HUES64 (cell line): ENCODE results near the gene TTC33.
"Not testable (repeated sequence)": the region's sequence is repeated elsewhere in the genome, so short reads cannot be mapped to it uniquely, and the experiment has no call there.

Source experiments
- H3K27ac ChIP-seq: 2 replicates; pipeline ENCODE4 v1.7.0; 2013; ENCODE audit warnings: low read depth, low read length, inconsistent platforms
- H3K27me3 ChIP-seq: 2 replicates; pipeline ENCODE4 v1.6.1; 2013; ENCODE audit warnings: mild to moderate bottlenecking, low read length; ENCODE audit not compliant: insufficient read depth
- H3K36me3 ChIP-seq: 2 replicates; pipeline ENCODE4 v1.6.1; 2013; ENCODE audit warnings: mild to moderate bottlenecking, low read length; ENCODE audit not compliant: insufficient read depth
- H3K4me1 ChIP-seq: 2 replicates; pipeline ENCODE4 v1.6.1; 2013; ENCODE audit warnings: mild to moderate bottlenecking, low read length, moderate library complexity; ENCODE audit not compliant: insufficient read depth
- H3K4me3 ChIP-seq: 2 replicates; pipeline ENCODE4 v1.5.1; 2013; ENCODE audit warnings: mild to moderate bottlenecking, low read length, moderate library complexity
- H3K9ac ChIP-seq: 2 replicates; pipeline ENCODE4 v1.6.1; 2013; ENCODE audit warnings: mild to moderate bottlenecking, low read depth, low read length
- H3K9me3 ChIP-seq: 2 replicates; pipeline ENCODE4 v1.6.1; 2013; ENCODE audit warnings: low read depth, low read length; ENCODE audit not compliant: insufficient read depth
- WGBS: fragments of 150-250, 120-280 bp; methylation state at CpG from one replicate; pipeline ENCODE4 v1.1.7; 2013; ENCODE audit warnings: missing lambda C conversion rate; 5-methylcytosine and 5-hydroxymethylcytosine counted together

The TTC33 gene

DNA sequence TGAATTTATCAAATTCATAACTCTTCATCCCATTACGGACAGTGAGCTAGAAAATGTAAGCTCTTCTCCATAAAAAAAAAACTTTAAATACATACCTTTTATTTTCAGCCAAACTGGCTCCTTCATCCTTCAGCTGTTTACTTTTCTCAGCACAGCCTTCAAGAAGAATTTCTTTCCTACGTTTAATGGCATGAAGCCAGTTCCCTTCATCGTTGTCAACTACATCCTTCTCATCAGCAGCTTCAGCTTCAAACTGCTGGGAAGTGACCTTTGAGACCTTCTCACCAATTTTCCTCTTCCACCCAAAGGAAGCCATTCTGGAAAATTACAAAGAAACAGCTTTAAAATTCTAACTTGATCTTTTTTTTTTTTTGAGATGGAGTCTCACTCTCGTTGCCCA is 9.1 kb downstream of the TTC33 start:
- Histone ChIP-seq H3K9me3 (no peaks in the 10 kb centered on the region), H3K27me3 (no peaks in the 10 kb centered on the region)
- WGBS: 93% methylated on average over 4 of the region's 4 CpGs

DNA sequence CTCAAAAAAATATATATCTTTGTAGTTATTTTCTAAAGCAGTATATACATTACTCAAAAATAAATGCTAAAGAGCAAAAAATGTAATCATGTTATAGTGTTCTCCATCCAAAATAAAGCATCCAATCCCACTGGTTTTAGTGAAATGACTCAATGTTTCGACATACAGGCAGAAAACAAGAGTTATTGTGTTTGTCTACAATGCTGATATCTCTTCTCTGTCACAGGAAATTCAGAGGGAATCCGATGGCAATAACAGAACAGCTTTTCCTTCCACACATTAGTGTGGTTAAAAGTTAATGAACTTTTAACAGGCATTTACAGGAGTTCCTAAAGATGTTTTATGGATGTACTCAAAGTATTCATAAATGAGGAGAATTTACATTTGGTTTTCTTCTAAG is 12.0 kb downstream of the TTC33 start:
- Histone ChIP-seq H3K9ac (no peak overlapping the region), H3K4me1 (no peaks in the 10 kb centered on the region), H3K27ac (no peak overlapping the region), H3K9me3 (no peaks in the 10 kb centered on the region), H3K36me3 (peaks cover 4% of the 10 kb centered on the region), H3K27me3 (no peaks in the 10 kb centered on the region), H3K4me3 (no peak overlapping the region)
- 100% methylated on average over 1 of the region's 2 CpGs for WGBS

More for the DNA sequence above, 9.1 kb downstream of the TTC33 start:
- Histone ChIP-seq H3K9ac (no peak overlapping the region), H3K4me3 (no peak overlapping the region), H3K36me3 (peaks cover 4% of the 10 kb centered on the region), H3K4me1 (no peaks in the 10 kb centered on the region), H3K27ac (no peak overlapping the region)

DNA sequence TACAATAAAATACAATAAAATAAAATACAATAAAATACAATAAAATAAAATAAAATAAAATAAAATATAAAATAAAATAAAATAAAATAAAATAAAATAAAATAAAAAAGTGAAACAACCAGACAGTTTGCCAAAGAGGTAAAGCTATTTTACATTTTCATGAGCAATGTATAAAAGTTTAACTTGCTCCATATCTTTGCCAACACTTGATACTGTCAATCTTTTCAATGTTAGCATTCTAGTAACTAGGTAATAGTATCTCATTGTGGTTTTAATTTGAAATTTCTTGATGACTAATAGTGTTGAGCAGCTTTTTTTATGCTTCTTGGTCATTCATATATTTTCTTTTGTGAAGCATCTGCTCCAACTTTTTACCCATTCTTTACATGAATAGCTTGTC is 17.3 kb downstream of the TTC33 start:
- H3K9me3 ChIP-seq: no peaks in the 10 kb centered on the region
- no peaks in the 10 kb centered on the region for H3K27me3 ChIP-seq
- H3K9ac ChIP-seq: no peak overlapping the region
- H3K4me3 ChIP-seq: no peak overlapping the region
- no peaks in the 10 kb centered on the region; the same call in 1 of the 2 replicates for H3K36me3 ChIP-seq
- no peak overlapping the region for H3K27ac ChIP-seq
- H3K4me1 ChIP-seq: no peaks in the 10 kb centered on the region; the same call in 1 of the 2 replicates

DNA sequence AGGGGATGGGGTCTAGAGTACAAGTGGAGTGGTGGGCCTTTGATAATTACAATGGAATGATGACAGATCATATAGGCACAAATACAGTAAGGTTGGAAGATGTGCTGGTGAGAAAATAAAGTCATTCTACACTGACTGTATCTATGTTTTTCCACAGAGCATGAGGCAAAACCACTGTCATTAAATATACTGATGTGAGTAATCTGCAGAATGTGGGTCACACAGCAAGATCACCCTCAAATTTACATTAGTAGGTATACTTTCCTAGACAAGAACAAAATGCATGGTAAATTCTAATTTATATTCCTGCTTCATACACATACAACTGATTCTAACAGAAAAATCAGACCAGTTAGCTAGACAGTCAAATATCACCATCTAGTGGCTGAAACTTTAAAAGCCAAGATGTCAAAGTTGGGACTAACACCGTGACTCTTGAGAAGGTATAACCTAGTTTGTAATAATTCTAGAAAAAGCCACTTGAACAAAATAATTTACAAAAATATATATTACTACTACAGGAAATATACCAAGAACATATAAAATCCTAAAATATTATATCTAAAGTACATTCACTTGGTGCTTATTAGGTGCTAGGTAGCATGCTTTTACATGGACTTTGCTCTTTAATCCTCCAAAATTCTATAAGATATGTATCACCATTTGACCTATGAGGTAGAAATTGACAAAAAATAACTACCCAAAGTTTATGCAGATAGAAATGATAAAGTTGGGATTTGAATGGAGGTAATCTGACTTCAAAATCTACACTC is 19.5 kb downstream of the TTC33 start:
- H3K9me3 ChIP-seq: no peaks in the 10 kb centered on the region
- no peak overlapping the region for H3K4me3 ChIP-seq
- no peak overlapping the region for H3K9ac ChIP-seq
- no peaks in the 10 kb centered on the region for H3K27me3 ChIP-seq
- WGBS: no CpG with 5 or more reads among the region's 1 CpG
- H3K4me1 ChIP-seq: no peaks in the 10 kb centered on the region; the same call in 1 of the 2 replicates
- H3K27ac ChIP-seq: no peak overlapping the region
- H3K36me3 ChIP-seq: no peaks in the 10 kb centered on the region; the same call in 1 of the 2 replicates

DNA sequence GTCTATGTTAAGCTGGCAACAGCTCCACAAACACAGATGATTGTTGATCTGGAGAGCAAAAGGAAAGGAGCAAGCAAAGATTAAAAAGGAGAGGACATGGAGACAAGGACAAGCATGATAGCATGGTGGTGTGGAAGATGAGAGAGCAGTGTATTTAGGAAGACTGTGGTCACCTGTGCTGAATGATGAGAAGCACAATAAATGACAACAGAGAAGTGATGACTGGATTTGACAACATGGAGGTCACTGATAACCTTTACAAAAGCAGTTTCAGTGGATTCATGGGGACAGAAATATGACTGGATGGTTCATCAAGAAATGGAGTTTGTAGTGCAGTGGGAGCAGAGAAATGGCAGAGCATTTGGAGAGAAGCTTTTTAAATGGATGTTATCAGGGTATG is 20.2 kb downstream of the TTC33 start:
- H3K4me1 ChIP-seq: no peaks in the 10 kb centered on the region; the same call in 1 of the 2 replicates
- no peak overlapping the region for H3K4me3 ChIP-seq
- H3K27ac ChIP-seq: no peak overlapping the region
- H3K9ac ChIP-seq: no peak overlapping the region
- no peaks in the 10 kb centered on the region for H3K36me3 ChIP-seq
- no peaks in the 10 kb centered on the region for H3K9me3 ChIP-seq
- H3K27me3 ChIP-seq: no peaks in the 10 kb centered on the region

DNA sequence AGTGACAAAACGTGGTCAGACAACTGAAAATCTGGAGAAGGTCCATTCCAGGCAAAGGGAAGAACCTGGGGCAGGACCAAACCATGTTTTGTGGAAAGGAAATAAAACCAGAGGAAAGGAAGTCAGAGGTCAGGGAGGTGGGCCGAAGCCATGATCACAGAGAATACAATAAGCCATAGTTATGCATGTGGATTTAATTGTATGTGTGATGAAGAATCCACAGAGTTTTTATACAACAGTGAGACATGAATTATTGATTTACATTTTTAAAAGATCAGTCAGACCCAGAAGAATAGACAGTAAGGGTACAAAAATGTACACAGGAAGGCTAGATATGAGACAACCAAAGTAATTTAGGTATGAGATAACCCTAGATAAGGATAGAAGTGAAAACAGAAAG is 20.8 kb downstream of the TTC33 start:
- 86% methylated on average over 2 of the region's 2 CpGs for WGBS
- no peak overlapping the region for H3K4me3 ChIP-seq
- no peaks in the 10 kb centered on the region for H3K9me3 ChIP-seq
- no peaks in the 10 kb centered on the region for H3K27me3 ChIP-seq
- no peaks in the 10 kb centered on the region; the same call in 1 of the 2 replicates for H3K4me1 ChIP-seq
- H3K9ac ChIP-seq: no peak overlapping the region
- no peak overlapping the region for H3K27ac ChIP-seq
- no peaks in the 10 kb centered on the region for H3K36me3 ChIP-seq

DNA sequence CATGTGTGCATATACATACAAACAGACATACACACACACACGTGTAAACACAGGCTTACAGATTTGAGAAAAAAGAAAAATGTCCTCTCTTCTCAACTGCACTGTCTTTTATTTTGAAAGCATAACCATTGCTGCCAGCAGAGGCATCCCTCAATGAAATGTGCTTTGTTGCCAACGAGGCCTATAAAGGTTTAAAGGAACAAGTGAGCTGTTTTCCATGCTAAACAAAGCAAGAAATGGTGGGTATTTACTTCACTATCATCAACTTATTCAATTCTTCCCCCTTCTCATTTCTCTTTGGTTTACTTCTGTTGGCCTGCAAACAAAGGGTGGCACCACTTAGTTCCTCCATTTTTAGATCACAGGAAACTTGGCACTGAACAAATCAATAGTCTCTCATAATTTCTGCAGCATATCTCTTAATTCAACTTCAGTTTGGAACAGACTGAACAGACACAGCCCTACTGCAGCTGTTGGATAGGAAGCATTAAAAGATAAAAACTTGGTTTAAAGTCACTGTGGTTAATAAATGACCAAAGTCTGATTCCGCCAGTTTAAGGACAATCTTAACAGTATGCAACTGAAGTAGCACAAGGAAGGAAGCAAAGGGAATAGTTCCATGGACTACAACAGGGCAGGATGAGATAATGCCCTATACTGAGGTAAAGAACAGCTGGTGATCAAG is 21.7 kb downstream of the TTC33 start:
- Histone ChIP-seq H3K27ac (no peak overlapping the region), H3K36me3 (no peaks in the 10 kb centered on the region), H3K27me3 (no peaks in the 10 kb centered on the region), H3K9ac (no peak overlapping the region), H3K4me1 (no peaks in the 10 kb centered on the region; the same call in 1 of the 2 replicates), H3K9me3 (no peaks in the 10 kb centered on the region), H3K4me3 (no peak overlapping the region)
- 89% methylated on average over 3 of the region's 3 CpGs for whole genome bisulfite sequencing

DNA sequence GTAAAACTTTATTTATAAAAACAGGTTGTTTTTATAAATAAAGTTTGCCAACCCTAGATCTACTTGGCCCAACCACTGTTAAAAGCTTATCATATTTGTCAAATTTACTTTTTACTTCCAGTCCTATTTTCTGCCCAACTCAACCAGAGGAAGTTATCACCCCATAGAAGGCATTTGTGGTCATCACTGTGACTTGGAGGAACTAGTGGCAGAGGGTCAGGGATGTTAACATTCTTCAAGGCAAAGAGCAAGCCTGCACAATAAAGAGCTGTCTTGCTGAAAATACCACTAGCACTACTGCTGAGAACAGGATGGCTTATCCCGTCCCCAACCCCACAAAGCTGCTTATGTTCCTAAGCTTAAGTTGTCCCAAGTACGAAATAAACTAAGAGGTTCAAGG is 22.3 kb downstream of the TTC33 start:
- no peaks in the 10 kb centered on the region for H3K9me3 ChIP-seq
- H3K27me3 ChIP-seq: no peaks in the 10 kb centered on the region
- no peaks in the 10 kb centered on the region; the same call in 1 of the 2 replicates for H3K4me1 ChIP-seq
- no peak overlapping the region for H3K27ac ChIP-seq
- WGBS: 90% methylated on average over 2 of the region's 2 CpGs
- no peak overlapping the region for H3K9ac ChIP-seq
- H3K36me3 ChIP-seq: no peaks in the 10 kb centered on the region
- no peak overlapping the region for H3K4me3 ChIP-seq

DNA sequence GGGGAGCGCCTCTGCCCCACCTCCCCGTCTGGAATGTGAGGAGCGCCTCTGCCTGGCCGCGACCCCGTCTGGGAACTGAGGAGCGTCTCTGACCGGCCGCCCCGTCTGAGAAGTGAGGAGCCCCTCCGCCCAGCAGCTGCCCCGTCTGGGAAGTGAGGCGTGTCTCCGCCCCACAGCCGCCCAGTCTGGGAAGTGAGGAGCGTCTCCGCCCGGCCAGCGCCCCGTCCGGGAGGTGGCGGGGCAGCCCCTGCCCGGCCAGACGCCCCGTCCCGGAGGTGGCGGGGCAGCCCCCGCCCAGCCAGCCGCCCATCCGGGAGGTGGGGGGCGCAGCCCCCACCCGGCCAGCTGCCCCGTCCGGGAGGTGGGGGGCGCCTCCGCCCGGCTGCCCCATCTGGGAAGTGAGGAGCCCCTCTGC is 33.3 kb downstream of the TTC33 start:
- peaks cover 29% of the 10 kb centered on the region for H3K36me3 ChIP-seq
- H3K4me3 ChIP-seq, H3K27ac ChIP-seq, H3K4me1 ChIP-seq, H3K9ac ChIP-seq, H3K27me3 ChIP-seq: not testable (repeated sequence)
- peaks cover 17% of the 10 kb centered on the region for H3K9me3 ChIP-seq
- 92% methylated on average over 37 of the region's 37 CpGs for WGBS

DNA sequence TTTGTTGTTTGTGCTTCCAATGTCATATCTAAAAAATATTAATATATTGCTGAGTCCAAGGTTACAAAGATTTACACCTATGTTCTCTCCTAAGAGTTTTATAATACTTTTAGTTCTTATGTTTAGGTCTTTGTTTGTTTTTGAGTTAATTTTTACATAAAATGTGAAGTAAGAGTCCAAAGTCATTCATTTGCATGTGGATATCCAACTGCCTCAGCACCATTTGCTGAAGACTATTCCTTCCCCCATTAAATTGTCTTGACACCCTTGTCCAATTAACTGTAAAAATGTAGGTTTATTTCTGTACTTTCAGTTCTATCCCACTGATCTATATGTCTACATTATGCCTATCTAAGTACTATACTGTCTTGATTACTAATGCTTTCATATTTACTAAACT is 35.7 kb downstream of the TTC33 start:
- H3K27me3 ChIP-seq: no peaks in the 10 kb centered on the region
- no peak overlapping the region for H3K9ac ChIP-seq
- H3K4me3 ChIP-seq: no peak overlapping the region
- no peak overlapping the region for H3K27ac ChIP-seq
- no peaks in the 10 kb centered on the region for H3K4me1 ChIP-seq
- H3K36me3 ChIP-seq: peaks cover 20% of the 10 kb centered on the region; the same call in 1 of the 2 replicates
- H3K9me3 ChIP-seq: peaks cover 17% of the 10 kb centered on the region

DNA sequence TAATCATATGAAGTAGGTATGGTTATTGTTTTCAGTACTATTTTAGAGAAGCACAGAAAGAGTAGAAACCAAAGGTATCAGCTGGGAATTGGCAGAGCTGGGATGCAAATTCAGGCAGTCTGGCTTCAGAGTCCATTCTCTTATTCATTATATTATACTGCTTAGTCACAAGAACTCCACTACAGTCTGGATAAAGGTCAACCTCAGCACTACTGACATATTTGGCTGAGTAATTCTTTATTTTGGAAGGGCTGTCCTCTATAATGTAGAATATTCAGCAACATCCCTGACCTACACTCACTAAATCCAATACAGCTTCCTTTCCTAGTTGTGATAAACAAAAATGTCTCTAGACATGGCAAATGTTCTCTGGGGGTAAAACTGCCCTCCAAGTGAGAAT is 38.5 kb downstream of the TTC33 start:
- H3K9me3 ChIP-seq: peaks cover 11% of the 10 kb centered on the region; the same call in 1 of the 2 replicates
- H3K27ac ChIP-seq: no peak overlapping the region
- no peaks in the 10 kb centered on the region for H3K27me3 ChIP-seq
- no peaks in the 10 kb centered on the region for H3K4me1 ChIP-seq
- no peak overlapping the region for H3K9ac ChIP-seq
- H3K36me3 ChIP-seq: peaks cover 13% of the 10 kb centered on the region; the same call in 1 of the 2 replicates
- H3K4me3 ChIP-seq: no peak overlapping the region
